Breast epithelium (tissue), 3 donors: ENCODE results near the gene SLC2A4.

Source experiments
- CTCF ChIP-seq, 3 donors: fragments of 450-650 bp; IDR thresholded peaks; one replicate each; pipeline ENCODE4 v1.5.1; 2016 to 2017; ENCODE audit warnings: antibody characterized with exemption in 3 of 3, mild to moderate bottlenecking in 3 of 3, moderate library complexity in 3 of 3
- POLR2A ChIP-seq: fragments of 450-650 bp; IDR thresholded peaks from one replicate; pipeline ENCODE4 v1.6.1; 2016; ENCODE audit warnings: antibody characterized with exemption, mild to moderate bottlenecking, moderate library complexity
- POLR2AphosphoS5 ChIP-seq, 3 donors: sonication (generic); formaldehyde crosslinking; IDR thresholded peaks; one replicate each; pipeline ENCODE4 v1.6.1; 2017; ENCODE audit warnings: antibody characterized with exemption in 3 of 3

GRCh38 chr17:7236808-7237207, 44.7 kb upstream of the SLC2A4 start:
- TF ChIP-seq CTCF (IDR thresholded peaks at IDR 0.05) (no peak), POLR2AphosphoS5 (IDR thresholded peaks at IDR 0.05) (no peak), POLR2A (no peak)
